H1 (cell line): Measurements from ENCODE around the gene LHX5. TPM values are rescaled to one million over a fixed set of nuclear protein-coding genes. Genes with fewer than 3 reads are reported as not detected.

Source experiments
- CTCF ChIA-PET: fragments of 300-600 bp; sonication (Branson Sonifier 250); formaldehyde crosslinking; loops from one replicate; lab custom pipeline; 2021; ENCODE audit not compliant: partially characterized antibody; lab: Charles Lee
- POLR2A ChIA-PET: fragments of 300-600 bp; sonication (Branson Sonifier 250); formaldehyde crosslinking; loops from one replicate; lab custom pipeline; 2021; ENCODE audit warnings: inconsistent platforms; ENCODE audit not compliant: partially characterized antibody; lab: Charles Lee
- DNase-seq, 2 experiments: peaks; one replicate each; pipeline versions ENCODE4 v3.0.0 to v3.0.0-alpha.2; 2010 to 2022; ENCODE audit warnings: low spot score in 2 of 2, low read depth in 1 of 2, mixed read lengths in 1 of 2
- FAIRE-seq: peaks from 2 replicates; lab custom pipeline; 2011; peaks lifted over from hg19 to GRCh38; lab: Jason Lieb, UNC
- H2AFZ ChIP-seq: 2 replicates; pipeline ENCODE4 v1.8.1; 2012; ENCODE audit warnings: low read length, inconsistent platforms
- H2AK5ac ChIP-seq: 2 replicates; pipeline ENCODE4 v1.6.1; 2013; ENCODE audit warnings: low read depth, low read length
- H2BK120ac ChIP-seq: replicated peaks from 2 replicates; pipeline ENCODE3; 2013; ENCODE audit warnings: low read depth, low read length, inconsistent platforms
- H2BK12ac ChIP-seq: 2 replicates; pipeline ENCODE4 v1.6.1; 2013; ENCODE audit warnings: low read depth, low read length
- H2BK15ac ChIP-seq: 2 replicates; pipeline ENCODE4 v1.6.1; 2013; ENCODE audit warnings: low read length
- H2BK20ac ChIP-seq: 2 replicates; pipeline ENCODE4 v1.6.1; 2013; ENCODE audit warnings: low read length
- H2BK5ac ChIP-seq: 2 replicates; pipeline ENCODE4 v1.6.1; 2013; ENCODE audit warnings: low read depth, low read length
- H3K14ac ChIP-seq: 2 replicates; pipeline ENCODE4 v1.6.1; 2013; ENCODE audit warnings: inconsistent platforms; ENCODE audit not compliant: insufficient read length
- H3K18ac ChIP-seq: 2 replicates; pipeline ENCODE4 v1.6.1; 2013; ENCODE audit warnings: low read length; ENCODE audit errors: extremely low read depth
- H3K23ac ChIP-seq: 2 replicates; pipeline ENCODE4 v1.6.1; 2013; ENCODE audit warnings: inconsistent platforms; ENCODE audit not compliant: insufficient read length
- H3K23me2 ChIP-seq: 2 replicates; pipeline ENCODE4 v1.6.1; 2013; ENCODE audit warnings: low read depth, low read length
- H3K27ac ChIP-seq: 2 replicates; pipeline ENCODE4 v1.6.1; 2011; ENCODE audit warnings: low read depth, low read length, inconsistent platforms
- H3K27me3 ChIP-seq, 4 experiments: replicated peaks in 1 of 4; 1 replicate in 1 of 4; 2 replicates in 3 of 4; pipeline versions ENCODE4 v1.6.1 to v1.8.1; 2011 to 2013; ENCODE audit warnings: low read length in 3 of 4, mild to moderate bottlenecking in 3 of 4, inconsistent platforms in 2 of 4, mixed read lengths in 2 of 4, moderate library complexity in 1 of 4; ENCODE audit not compliant: control insufficient read depth in 3 of 4, insufficient read depth in 3 of 4; ENCODE audit errors: extremely low read depth in 1 of 4
- H3K36me3 ChIP-seq, 4 experiments: 2 replicates each; pipeline versions ENCODE4 v1.6.1 to v1.8.1; 2011 to 2013; ENCODE audit warnings: mild to moderate bottlenecking in 4 of 4, low read length in 3 of 4, moderate library complexity in 2 of 4, control low read depth in 1 of 4, inconsistent platforms in 1 of 4; ENCODE audit not compliant: insufficient read depth in 4 of 4, control insufficient read depth in 2 of 4
- H3K4ac ChIP-seq: replicated peaks from 2 replicates; pipeline ENCODE3; 2013; ENCODE audit warnings: low read length, low read depth, mixed read lengths, inconsistent platforms; ENCODE audit not compliant: insufficient read length
- H3K4me1 ChIP-seq, 4 experiments: replicated peaks in 1 of 4; 1 replicate in 1 of 4; 2 replicates in 3 of 4; pipeline versions ENCODE4 v1.6.1 to v1.8.1; 2011 to 2013; ENCODE audit warnings: low read length in 3 of 4, inconsistent platforms in 2 of 4, mixed read lengths in 1 of 4; ENCODE audit not compliant: insufficient read depth in 4 of 4, control insufficient read depth in 3 of 4
- H3K4me2 ChIP-seq, 2 experiments: 2 replicates each; pipeline versions ENCODE4 v1.6.1 to v1.8.1; 2011 to 2013; ENCODE audit warnings: low read depth in 2 of 2, low read length in 2 of 2, control low read depth in 1 of 2, inconsistent platforms in 1 of 2, mild to moderate bottlenecking in 1 of 2; ENCODE audit not compliant: insufficient read depth in 1 of 2
- H3K4me3 ChIP-seq, 4 experiments: fragments of 200-600, 300-600 bp in 1 of 4; sonication (generic), shearing (Covaris generic), sonication (Bioruptor Twin) in 1 of 4; 2 replicates each; pipeline versions ENCODE4 v1.5.1 to v1.8.1; 2011 to 2016; ENCODE audit warnings: low read length in 4 of 4, low read depth in 3 of 4, control low read depth in 2 of 4, inconsistent platforms in 2 of 4, mild to moderate bottlenecking in 2 of 4, mixed read lengths in 1 of 4, moderate library complexity in 1 of 4; ENCODE audit not compliant: insufficient read depth in 2 of 4; ENCODE audit errors: extremely low read depth in 1 of 4
- H3K56ac ChIP-seq: replicated peaks from 2 replicates; pipeline ENCODE3; 2013; ENCODE audit warnings: low read depth, mild to moderate bottlenecking, mixed read lengths, low read length, inconsistent platforms; ENCODE audit not compliant: insufficient read length
- H3K79me1 ChIP-seq: 2 replicates; pipeline ENCODE4 v1.6.1; 2013; ENCODE audit warnings: low read depth, low read length, control low read depth
- H3K79me2 ChIP-seq, 2 experiments: 2 replicates each; pipeline versions ENCODE4 v1.6.1 to v1.8.1; 2012 to 2013; ENCODE audit warnings: low read length in 2 of 2, mild to moderate bottlenecking in 2 of 2, inconsistent platforms in 1 of 2; ENCODE audit not compliant: insufficient read depth in 2 of 2, control insufficient read depth in 1 of 2
- H3K9ac ChIP-seq, 4 experiments: replicated peaks in 1 of 4; 1 replicate in 1 of 4; 2 replicates in 3 of 4; pipeline versions ENCODE4 v1.6.1 to v1.8.1; 2011 to 2013; ENCODE audit warnings: low read depth in 3 of 4, low read length in 3 of 4, control low read depth in 2 of 4, mild to moderate bottlenecking in 2 of 4, moderate library complexity in 2 of 4, inconsistent platforms in 1 of 4; ENCODE audit errors: extremely low read depth in 1 of 4
- H3K9me3 ChIP-seq, 2 experiments: 2 replicates each; pipeline versions ENCODE4 v1.6.1 to v1.8.1; 2012 to 2013; ENCODE audit warnings: mild to moderate bottlenecking in 2 of 2, moderate library complexity in 2 of 2, control low read depth in 1 of 2, inconsistent platforms in 1 of 2, low read depth in 1 of 2, low read length in 1 of 2, mixed read lengths in 1 of 2; ENCODE audit not compliant: insufficient read depth in 2 of 2
- H4K20me1 ChIP-seq, 2 experiments: replicated peaks in 1 of 2; 2 replicates each; pipeline versions ENCODE3 to v1.8.1; 2011 to 2013; ENCODE audit warnings: inconsistent platforms in 2 of 2, low read length in 2 of 2, mild to moderate bottlenecking in 1 of 2; ENCODE audit not compliant: insufficient read depth in 2 of 2, control insufficient read depth in 1 of 2
- H4K5ac ChIP-seq: 2 replicates; pipeline ENCODE4 v1.6.1; 2013; ENCODE audit warnings: low read length, low read depth, mixed read lengths, inconsistent platforms; ENCODE audit not compliant: insufficient read length
- H4K8ac ChIP-seq: 2 replicates; pipeline ENCODE4 v1.8.0; 2013; ENCODE audit warnings: mild to moderate bottlenecking, moderate library complexity, low read length, inconsistent platforms; ENCODE audit not compliant: insufficient read depth; ENCODE audit errors: extremely low read depth
- H4K91ac ChIP-seq: replicated peaks from 2 replicates; pipeline ENCODE3; 2013; ENCODE audit warnings: low read length, mixed read lengths, inconsistent platforms; ENCODE audit not compliant: insufficient read length
- ASH2L ChIP-seq: fragments of 200-600, 300-600 bp; sonication (generic); IDR thresholded peaks from one replicate; pipeline ENCODE4 v1.7.1; 2017; ENCODE audit warnings: low read length
- CHD2 ChIP-seq: IDR thresholded peaks from 2 replicates; pipeline ENCODE4 v1.6.1; 2012; ENCODE audit warnings: low read length, improper control_type of control experiment
- E2F6 ChIP-seq: IDR thresholded peaks from 2 replicates; pipeline ENCODE4 v1.6.1; 2012; ENCODE audit warnings: inconsistent platforms
- EZH2 ChIP-seq: fragments of 200-600 bp; sonication (generic); IDR thresholded peaks from 2 replicates; pipeline ENCODE4 v1.7.1; 2012; ENCODE audit warnings: low read depth, mild to moderate bottlenecking, moderate library complexity, low read length, inconsistent platforms; ENCODE audit not compliant: severe bottlenecking
- KDM5A ChIP-seq: fragments of 200-600 bp; IDR thresholded peaks from 2 replicates; pipeline ENCODE4 v1.7.1; 2012; ENCODE audit warnings: mild to moderate bottlenecking, low read length, inconsistent platforms, mixed read lengths
- MAFK ChIP-seq: IDR thresholded peaks from 2 replicates; pipeline ENCODE4 v1.6.1; 2012; ENCODE audit warnings: low read depth, mild to moderate bottlenecking, improper control_type of control experiment, low read length
- MAX ChIP-seq: IDR thresholded peaks from 2 replicates; pipeline ENCODE4 v1.6.1; 2012; ENCODE audit warnings: inconsistent platforms
- RXRA ChIP-seq: IDR thresholded peaks from 2 replicates; pipeline ENCODE4 v1.6.1; 2011; ENCODE audit warnings: low read depth, mild to moderate bottlenecking, low read length, moderate library complexity; ENCODE audit not compliant: insufficient read depth
- SP2 ChIP-seq: IDR thresholded peaks from 2 replicates; pipeline ENCODE4 v1.6.1; 2012; ENCODE audit warnings: mild to moderate bottlenecking, low read length, inconsistent platforms
- WGBS, 2 experiments: shearing (Covaris generic) in 1 of 2; methylation state at CpG; one replicate each; pipeline versions ENCODE4 v1.1.6 to v1.1.7; 2013 to 2015; ENCODE audit warnings: low lambda C conversion rate in 2 of 2, mixed read lengths in 2 of 2, inconsistent platforms in 1 of 2, low coverage in 1 of 2, missing lambda C conversion rate in 1 of 2; ENCODE audit not compliant: insufficient replicate concordance in 2 of 2, insufficient coverage in 1 of 2, insufficient read length in 1 of 2; ENCODE audit errors: extremely low coverage in 1 of 2, missing lambda C conversion rate in 1 of 2; 5-methylcytosine and 5-hydroxymethylcytosine counted together
- polyA plus RNA-seq, 7 experiments: library from polyadenylated mRNA; depleted of rRNA in 3 of 7; stranded (reverse) in 5 of 7; unstranded in 2 of 7; fragments of >200 nt in 5 of 7; fragments of 200-250 nt in 2 of 7; gene quantifications; 1 replicate in 5 of 7; 2 replicates in 1 of 7; 4 replicates in 1 of 7; pipeline versions ENCODE4 v1.2.1 to v1.2.3, GENCODE V29; 2011 to 2013; ENCODE audit warnings: missing spikeins in 2 of 7, mixed read lengths in 2 of 7
- total RNA-seq: library from RNA; stranded (reverse); fragmentation: NEBNext Ultra II Directional; extraction: Animal tissue kit (Norgen Biotek cat#: 25700); gene quantifications from 2 replicates; pipeline ENCODE4 v1.2.1, GENCODE V29; 2021

The LHX5 gene
- total and polyA plus RNA-seq, 2 of the 8 experiments (the other 6 are each of a cell fraction or from before 2014, with no cell fraction given) = 0.47 to 1.1 TPM

- no peak overlapping the region for H3K4ac ChIP-seq
- 2% methylated on average over 35 of the region's 51 CpGs; no CpG with 5 or more reads in 1 of the 2 experiments for WGBS, 2 experiments
- no peak overlapping the region for H2BK15ac ChIP-seq
- peak overlapping the region; percentile 32 for H3K56ac ChIP-seq
- peak overlapping the region; percentile 90; the same call in 1 of the 2 replicates for H3K18ac ChIP-seq
- H3K4me2 ChIP-seq = peak overlapping the region; percentile 93 to 98
- H4K5ac ChIP-seq = no peak overlapping the region
- no peak overlapping the region for H3K14ac ChIP-seq
- H3K4me3 ChIP-seq = peak overlapping the region; percentile 52 to 66 (median 60)
- peak overlapping the region; percentile 90; the same call in 1 of the 2 replicates for H2BK20ac ChIP-seq
- no peak overlapping the region for H2BK120ac ChIP-seq
- peaks cover 0 to 49% (median 0%) of the 10 kb centered on the region in 4 experiments; a peak in 3 of 8 replicates for H3K36me3 ChIP-seq
- 0 out of 2 replicates have a peak overlapping the region, but pooled peaks have one; percentile 30 for H2AK5ac ChIP-seq
- H2BK12ac ChIP-seq = peak overlapping the region; percentile 94
- peak overlapping the region; percentile 61 for H4K91ac ChIP-seq
- H3K23me2 ChIP-seq = peaks cover 25% of the 10 kb centered on the region; the same call in 1 of the 2 replicates
- peaks cover 87 to 97% (median 96%) of the 10 kb centered on the region in 4 experiments for H3K27me3 ChIP-seq
- H3K4me1 ChIP-seq = peaks cover 0 to 75% (median 44%) of the 10 kb centered on the region in 4 experiments; a peak in 6 of 7 replicates
- peak overlapping the region; percentile 22; the same call in 1 of the 2 replicates for H2AFZ ChIP-seq
- peaks cover 29 to 36% of the 10 kb centered on the region in 2 experiments for H4K20me1 ChIP-seq
- H3K9me3 ChIP-seq = no peaks in the 10 kb centered on the region
- ChIA-PET POLR2A (no interaction called here), CTCF (interaction anchor here (1.4 to 9.0 kb wide), 4 partner anchors 11 to 350 kb away, joined by 3 to 79 read pairs (median 4); no protein-coding TSS in a partner anchor)
- H3K27ac ChIP-seq = peak overlapping the region; percentile 11; the same call in 1 of the 2 replicates
- DNase-seq (peak in 1 of 2 experiments; percentile 80), FAIRE-seq (no peak)
- H3K9ac ChIP-seq = peak overlapping the region in 3 of 4 experiments; percentile 35 to 65 (median 64); a peak in 3 of 7 replicates
- no peak overlapping the region for H3K23ac ChIP-seq
- H4K8ac ChIP-seq = peak overlapping the region; percentile 39; the same call in 1 of the 2 replicates
- peak overlapping the region; percentile 78; the same call in 1 of the 2 replicates for H2BK5ac ChIP-seq
- H3K79me2 ChIP-seq = peaks cover 0 to 6% of the 10 kb centered on the region in 2 experiments; a peak in 2 of 4 replicates
- H3K79me1 ChIP-seq = no peaks in the 10 kb centered on the region
- TF ChIP-seq ASH2L = peak; percentile 86
- no peak for TF ChIP-seq SP2
- 0 out of 2 replicates have a peak, but pooled peaks have one; percentile 19 for TF ChIP-seq MAX
- no peak for TF ChIP-seq RXRA
- TF ChIP-seq MAFK = no peak
- TF ChIP-seq KDM5A = no peak
- no peak for TF ChIP-seq E2F6
- no peak for TF ChIP-seq CHD2
- TF ChIP-seq EZH2 = peak; percentile 10
Observed at GRCh38 chr12:113472191-113473121, 785 bp upstream of the LHX5 start.
